Esophagus squamous epithelium (tissue), 5 donors: ENCODE measurements around the gene EPAS1. TPM values are rescaled to one million over a fixed set of nuclear protein-coding genes. Genes with fewer than 3 reads are reported as not detected.

Experiments
- DNase-seq: peaks from one replicate; lab custom pipeline; 2025; lab: John Stamatoyannopoulos, UW
- H3K27ac ChIP-seq, 4 donors: fragments of 200-600 bp; sonication (generic); one replicate each; pipeline ENCODE4 v1.5.1; 2016 to 2019; ENCODE audit warnings: mild to moderate bottlenecking in 1 of 4
- H3K27me3 ChIP-seq, 4 donors: fragments of 200-600 bp; sonication (generic); 1 replicate in 3 of 4; 2 replicates in 1 of 4; pipeline versions ENCODE4 v1.5.1 to v1.6.0; 2017 to 2021; ENCODE audit warnings: antibody characterized with exemption in 1 of 4
- H3K36me3 ChIP-seq, 3 donors: fragments of 200-600 bp; sonication (generic); one replicate each; pipeline ENCODE4 v1.5.1; 2016 to 2019
- H3K4me1 ChIP-seq, 3 donors: fragments of 200-600 bp; sonication (generic); one replicate each; pipeline ENCODE4 v1.5.1; 2017 to 2019
- H3K4me3 ChIP-seq, 4 donors: fragments of 200-600 bp; sonication (generic); 1 replicate in 3 of 4; 2 replicates in 1 of 4; pipeline ENCODE4 v1.5.1; 2016 to 2019; ENCODE audit warnings: mild to moderate bottlenecking in 2 of 4, moderate library complexity in 1 of 4
- H3K9me3 ChIP-seq, 3 donors: fragments of 200-600 bp; sonication (generic); one replicate each; pipeline ENCODE4 v1.5.1; 2016 to 2019
- POLR2A ChIP-seq, 4 donors: fragments of 450-650 bp; IDR thresholded peaks; one replicate each; pipeline ENCODE4 v1.6.1; 2017; ENCODE audit warnings: antibody characterized with exemption in 4 of 4, mild to moderate bottlenecking in 4 of 4, moderate library complexity in 3 of 4
- WGBS, 2 donors: methylation state at CpG; one replicate each; pipeline ENCODE4 v1.1.5; 2018; 5-methylcytosine and 5-hydroxymethylcytosine counted together
- intact Hi-C: fragments of 100-400 bp; cut with DNase I; formaldehyde crosslinking; loops from one replicate; pipeline ENCODE4 v1.15.0; 2022
- total RNA-seq, 4 donors: library from RNA; depleted of rRNA; stranded (reverse); fragments of >200 nt; gene quantifications; one replicate each; pipeline ENCODE4 v1.1.0, GENCODE V29; 2016
- TF ChIP-seq, protein P1 (sequence below), 6 experiments: fragments of 450-650 bp in 4 of 6; fragments of 200-600 bp in 2 of 6; sonication (generic) in 2 of 6; IDR thresholded peaks; one replicate each; pipeline ENCODE4 v1.5.1; 2016 to 2019; ENCODE audit warnings: antibody characterized with exemption in 6 of 6, mild to moderate bottlenecking in 4 of 6, moderate library complexity in 4 of 6
- donor health status: DM: yes; HTN: yes; CAD: no.

The EPAS1 gene
- 100 to 1,000 TPM in 2 of 4 donors, 10 to 100 TPM in 2; 86.7 to 151 (median 105) TPM for total RNA-seq

DNA sequence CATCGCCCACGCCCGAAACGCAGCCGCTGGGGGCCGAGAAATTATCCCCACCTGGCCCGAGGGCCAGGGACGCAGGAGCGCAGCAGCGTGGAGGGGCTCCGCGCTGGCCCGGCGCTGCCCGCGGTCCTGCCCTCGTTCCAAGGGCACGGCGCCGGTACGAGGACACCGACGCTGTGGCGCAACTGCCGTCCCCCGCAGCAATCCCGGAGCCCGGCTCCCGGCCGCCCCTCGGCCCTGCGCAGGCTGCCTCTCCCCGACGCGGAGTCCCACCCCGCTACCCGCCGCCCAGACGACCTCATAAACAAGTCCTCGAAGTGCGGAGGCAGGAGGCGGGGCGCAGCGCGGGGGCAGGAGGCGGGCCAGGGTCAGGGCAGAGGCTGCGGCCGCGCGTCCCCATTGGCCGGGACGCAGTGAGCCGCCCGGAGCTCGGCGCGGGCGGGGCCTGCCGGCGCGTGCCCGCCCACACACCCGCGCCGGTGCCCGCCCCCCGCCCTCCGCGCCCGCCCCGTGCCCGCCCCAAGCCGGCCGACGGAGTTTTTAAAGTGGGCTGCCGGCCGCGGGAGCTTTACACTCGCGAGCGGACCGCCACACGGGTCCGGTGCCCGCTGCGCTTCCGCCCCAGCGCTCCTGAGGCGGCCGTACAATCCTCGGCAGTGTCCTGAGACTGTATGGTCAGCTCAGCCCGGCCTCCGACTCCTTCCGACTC is at the start of gene EPAS1:
Gene EPAS1, plus strand, starts transcription at position 568 of the 706 bp plus-strand sequence. CDS start 505 bp downstream, outside the sequence.
- peak; percentile 50 for DNase-seq
- peak within 1 kb of the TSS; percentile 93 to 98 (median 94) for H3K27ac ChIP-seq
- H3K4me3 ChIP-seq = peak within 1 kb of the TSS; percentile 79 to 85 (median 81)
- H3K9me3 ChIP-seq = no peaks in the 10 kb centered on the region
- H3K36me3 ChIP-seq = no peaks in the 10 kb centered on the region
- H3K4me1 ChIP-seq = peaks cover 4 to 43% (median 23%) of the 10 kb centered on the region in 3 donors
- H3K27me3 ChIP-seq = no peaks in the 10 kb centered on the region
- intact Hi-C loops = loop anchor here (10.0 kb wide), 1 partner anchor 232 kb away; no protein-coding TSS in a partner anchor
- peak in 2 of 4 donors; percentile 86 to 88 for TF ChIP-seq POLR2A (IDR thresholded peaks at IDR 0.05)
- TF ChIP-seq, protein P1, sequence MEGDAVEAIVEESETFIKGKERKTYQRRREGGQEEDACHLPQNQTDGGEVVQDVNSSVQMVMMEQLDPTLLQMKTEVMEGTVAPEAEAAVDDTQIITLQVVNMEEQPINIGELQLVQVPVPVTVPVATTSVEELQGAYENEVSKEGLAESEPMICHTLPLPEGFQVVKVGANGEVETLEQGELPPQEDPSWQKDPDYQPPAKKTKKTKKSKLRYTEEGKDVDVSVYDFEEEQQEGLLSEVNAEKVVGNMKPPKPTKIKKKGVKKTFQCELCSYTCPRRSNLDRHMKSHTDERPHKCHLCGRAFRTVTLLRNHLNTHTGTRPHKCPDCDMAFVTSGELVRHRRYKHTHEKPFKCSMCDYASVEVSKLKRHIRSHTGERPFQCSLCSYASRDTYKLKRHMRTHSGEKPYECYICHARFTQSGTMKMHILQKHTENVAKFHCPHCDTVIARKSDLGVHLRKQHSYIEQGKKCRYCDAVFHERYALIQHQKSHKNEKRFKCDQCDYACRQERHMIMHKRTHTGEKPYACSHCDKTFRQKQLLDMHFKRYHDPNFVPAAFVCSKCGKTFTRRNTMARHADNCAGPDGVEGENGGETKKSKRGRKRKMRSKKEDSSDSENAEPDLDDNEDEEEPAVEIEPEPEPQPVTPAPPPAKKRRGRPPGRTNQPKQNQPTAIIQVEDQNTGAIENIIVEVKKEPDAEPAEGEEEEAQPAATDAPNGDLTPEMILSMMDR (IDR thresholded peaks at IDR 0.05) = peak in 1 of 6 experiments; percentile 0
- WGBS, 2 donors = 0% methylated on average over 3 to 7 of the region's 94 CpGs

DNA sequence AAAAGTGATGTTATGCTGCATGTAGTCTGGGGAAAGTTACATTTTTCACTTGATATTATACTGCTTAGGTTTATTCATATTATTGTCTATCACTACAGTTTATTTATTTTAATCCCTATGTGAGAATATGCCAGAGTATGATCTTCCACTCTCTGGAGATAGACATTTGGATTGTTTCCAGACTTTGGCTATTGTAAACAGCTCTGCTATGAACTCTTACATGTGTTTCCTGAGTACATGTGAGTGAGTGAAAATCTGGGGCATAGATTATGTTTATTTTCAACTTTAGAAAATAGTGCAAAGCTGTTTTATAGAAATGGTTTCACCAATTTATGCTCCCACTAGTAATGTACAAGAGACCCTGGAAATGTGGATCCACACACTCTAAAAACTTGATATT is 49.0 kb upstream of the EPAS1 start:
- Histone ChIP-seq H3K36me3 (no peaks in the 10 kb centered on the region), H3K27me3 (no peaks in the 10 kb centered on the region), H3K27ac (no peak overlapping the region), H3K9me3 (no peaks in the 10 kb centered on the region), H3K4me1 (peaks cover 4 to 37% (median 23%) of the 10 kb centered on the region in 3 donors), H3K4me3 (no peak overlapping the region)
- intact Hi-C loops = no loop called here
- TF ChIP-seq, protein P1 (IDR thresholded peaks at IDR 0.05) = no peak
- TF ChIP-seq POLR2A (IDR thresholded peaks at IDR 0.05) = no peak
- no peak for DNase-seq

DNA sequence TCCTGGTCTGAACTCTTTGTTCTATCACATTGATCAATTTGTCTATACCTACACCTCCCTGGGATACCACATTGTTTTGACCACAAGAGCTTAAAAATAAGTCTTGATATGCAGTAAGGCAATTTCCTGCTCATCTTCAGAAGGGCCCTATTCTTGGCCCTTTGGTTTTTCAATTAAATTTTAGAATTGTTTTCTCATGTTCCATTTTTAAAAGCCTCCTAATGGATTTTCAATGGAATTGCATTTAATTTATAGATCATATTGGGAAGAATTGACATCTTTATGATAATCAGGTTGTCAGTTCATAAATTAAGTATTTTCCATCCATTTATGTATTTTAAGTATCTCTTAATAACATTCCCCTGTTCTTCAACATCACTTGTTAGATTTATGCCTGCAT is 47.6 kb upstream of the EPAS1 start:
- no peak overlapping the region for H3K4me3 ChIP-seq
- peaks cover 4 to 41% (median 23%) of the 10 kb centered on the region in 3 donors for H3K4me1 ChIP-seq
- no peaks in the 10 kb centered on the region for H3K27me3 ChIP-seq
- TF ChIP-seq, protein P1 (IDR thresholded peaks at IDR 0.05) = no peak
- TF ChIP-seq POLR2A (IDR thresholded peaks at IDR 0.05) = no peak
- H3K36me3 ChIP-seq = no peaks in the 10 kb centered on the region
- H3K9me3 ChIP-seq = no peaks in the 10 kb centered on the region
- no peak for DNase-seq
- H3K27ac ChIP-seq = no peak overlapping the region
- intact Hi-C loops = no loop called here

DNA sequence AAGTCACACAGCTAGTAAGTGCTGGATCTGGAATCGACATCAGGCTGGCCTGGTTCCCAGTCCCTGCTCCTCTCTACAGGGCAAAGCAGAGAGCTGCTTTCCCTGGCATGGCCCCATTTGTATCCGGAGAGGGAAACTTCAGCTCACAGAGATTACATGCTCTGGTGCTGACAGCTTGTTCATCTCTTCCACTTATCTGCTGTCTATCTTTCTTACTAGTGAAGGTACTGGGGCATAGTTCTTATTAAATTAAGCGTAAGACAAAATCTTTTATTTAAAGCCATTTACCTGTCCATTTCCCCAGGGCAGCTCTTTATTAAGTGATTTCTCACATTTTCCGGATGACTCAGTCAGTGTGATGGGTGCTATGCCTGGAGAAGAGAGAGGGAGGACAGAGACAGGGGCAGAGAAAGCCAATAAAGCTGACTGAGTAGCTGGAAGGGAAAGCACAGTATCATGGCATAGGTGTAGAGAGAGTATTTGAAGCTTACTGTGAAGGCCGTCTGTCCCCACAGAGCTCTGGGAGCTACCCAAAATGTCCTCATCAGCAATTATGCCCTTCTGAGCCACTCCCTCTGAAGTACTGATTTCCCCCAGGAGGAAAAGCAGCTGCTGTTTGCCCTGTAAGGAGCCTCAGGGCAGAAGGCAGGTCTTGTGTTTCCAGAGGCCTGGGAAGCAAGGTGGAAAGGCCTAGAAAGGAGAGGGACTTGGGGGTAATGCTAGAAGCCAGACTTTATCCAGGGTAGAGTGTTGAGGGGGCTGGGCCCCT is 44.1 kb upstream of the EPAS1 start:
- DNase-seq = no peak

More for the DNA sequence above, 44.1 kb upstream of the EPAS1 start:
- no peak for TF ChIP-seq POLR2A (IDR thresholded peaks at IDR 0.05)
- TF ChIP-seq, protein P1 (IDR thresholded peaks at IDR 0.05) = no peak
- Histone ChIP-seq H3K9me3 (no peaks in the 10 kb centered on the region), H3K36me3 (no peaks in the 10 kb centered on the region), H3K4me3 (no peak overlapping the region), H3K4me1 (peaks cover 0 to 41% (median 20%) of the 10 kb centered on the region in 3 donors), H3K27ac (peak overlapping the region in 1 of 4 donors; percentile 31), H3K27me3 (no peaks in the 10 kb centered on the region)
- 26 to 37% methylated on average over 4 to 5 of the region's 5 CpGs for WGBS, 2 donors
- intact Hi-C loops = no loop called here
